ENCODE data around the gene RETREG3.

RETREG3 gene

DNA sequence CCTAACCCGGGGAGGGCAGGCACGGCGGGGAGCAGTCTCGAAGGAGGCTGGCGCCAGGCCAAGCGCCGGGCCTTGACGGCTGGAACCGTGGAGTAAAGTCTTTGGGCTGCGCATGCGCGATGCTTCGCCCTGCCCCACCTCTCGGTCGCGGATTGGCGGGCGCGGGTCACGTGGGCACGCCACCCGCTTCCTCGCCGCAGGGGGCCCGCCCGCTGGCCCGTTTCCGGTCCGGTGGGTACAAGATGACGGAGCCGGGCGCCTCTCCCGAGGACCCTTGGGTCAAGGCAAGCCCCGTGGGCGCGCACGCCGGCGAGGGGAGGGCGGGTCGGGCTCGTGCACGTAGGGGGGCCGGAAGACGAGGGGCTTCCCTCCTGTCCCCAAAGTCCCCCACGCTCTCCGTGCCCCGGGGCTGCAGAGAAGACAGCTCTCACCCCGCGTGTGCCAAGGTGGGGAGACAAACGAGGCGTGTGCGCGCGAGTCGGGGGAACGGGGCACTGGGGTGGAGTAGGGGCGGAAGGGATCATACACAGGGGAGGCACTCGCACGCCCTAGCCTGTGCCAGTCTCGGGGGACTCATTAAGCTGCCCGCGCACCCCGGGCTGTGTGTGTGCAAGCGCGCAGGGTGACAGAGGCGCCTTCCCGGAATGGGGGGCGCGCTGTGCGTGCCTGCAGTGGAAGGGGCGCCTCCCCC is 42.1 kb downstream of the RETREG3 start, which contains the start of gene MLX:
Gene MLX (plus strand): TSS at position 218 of the 691 bp plus-strand sequence. CDS start 25 bp downstream, at position 243.
- Histone ChIP-seq H3K4me3 (ENCODE audit: insufficient read depth, low read length, poor library complexity, severe bottlenecking) (peak within 1 kb of the TSS; percentile 79), H3K36me3 (ENCODE audit: low read length) (peaks cover 7% of the 10 kb centered on the region; the same call in 1 of the 2 replicates), H3K9me3 (ENCODE audit: insufficient read depth, low read length) (no peaks in the 10 kb centered on the region), H3K27me3 (ENCODE audit: low read length) (no peaks in the 10 kb centered on the region), H4K20me1 (ENCODE audit: low read depth, low read length) (no peaks in the 10 kb centered on the region), H3F3A (ENCODE audit: insufficient read depth) (0 out of 2 replicates have a peak, but pooled peaks cover 5% of the 10 kb centered on the region), H3K9me2 (replicated peaks; ENCODE audit: insufficient read depth, low read length) (no peaks in the 10 kb centered on the region), H2AFZ (ENCODE audit: low read depth, low read length, severe bottlenecking) (no peak within 1 kb of the TSS), H3K4me2 (ENCODE audit: low read depth, low read length, poor library complexity, severe bottlenecking) (peak within 1 kb of the TSS; percentile 86), H3K9ac (ENCODE audit: low read length) (peak within 1 kb of the TSS; percentile 78), H3K27ac (ENCODE audit: low read depth, low read length) (peak within 1 kb of the TSS; percentile 69), H3K79me2 (ENCODE audit: insufficient read depth, low read length) (peaks cover 35% of the 10 kb centered on the region)
- TF ChIP-seq EZH2phosphoT487 (conservative IDR thresholded peaks at IDR 0.05; ENCODE audit: low read length): no peak
- TF ChIP-seq, protein P1, sequence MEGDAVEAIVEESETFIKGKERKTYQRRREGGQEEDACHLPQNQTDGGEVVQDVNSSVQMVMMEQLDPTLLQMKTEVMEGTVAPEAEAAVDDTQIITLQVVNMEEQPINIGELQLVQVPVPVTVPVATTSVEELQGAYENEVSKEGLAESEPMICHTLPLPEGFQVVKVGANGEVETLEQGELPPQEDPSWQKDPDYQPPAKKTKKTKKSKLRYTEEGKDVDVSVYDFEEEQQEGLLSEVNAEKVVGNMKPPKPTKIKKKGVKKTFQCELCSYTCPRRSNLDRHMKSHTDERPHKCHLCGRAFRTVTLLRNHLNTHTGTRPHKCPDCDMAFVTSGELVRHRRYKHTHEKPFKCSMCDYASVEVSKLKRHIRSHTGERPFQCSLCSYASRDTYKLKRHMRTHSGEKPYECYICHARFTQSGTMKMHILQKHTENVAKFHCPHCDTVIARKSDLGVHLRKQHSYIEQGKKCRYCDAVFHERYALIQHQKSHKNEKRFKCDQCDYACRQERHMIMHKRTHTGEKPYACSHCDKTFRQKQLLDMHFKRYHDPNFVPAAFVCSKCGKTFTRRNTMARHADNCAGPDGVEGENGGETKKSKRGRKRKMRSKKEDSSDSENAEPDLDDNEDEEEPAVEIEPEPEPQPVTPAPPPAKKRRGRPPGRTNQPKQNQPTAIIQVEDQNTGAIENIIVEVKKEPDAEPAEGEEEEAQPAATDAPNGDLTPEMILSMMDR (IDR thresholded peaks at IDR 0.05; ENCODE audit: insufficient read depth, low read length, poor library complexity, severe bottlenecking): no peak

DNA sequence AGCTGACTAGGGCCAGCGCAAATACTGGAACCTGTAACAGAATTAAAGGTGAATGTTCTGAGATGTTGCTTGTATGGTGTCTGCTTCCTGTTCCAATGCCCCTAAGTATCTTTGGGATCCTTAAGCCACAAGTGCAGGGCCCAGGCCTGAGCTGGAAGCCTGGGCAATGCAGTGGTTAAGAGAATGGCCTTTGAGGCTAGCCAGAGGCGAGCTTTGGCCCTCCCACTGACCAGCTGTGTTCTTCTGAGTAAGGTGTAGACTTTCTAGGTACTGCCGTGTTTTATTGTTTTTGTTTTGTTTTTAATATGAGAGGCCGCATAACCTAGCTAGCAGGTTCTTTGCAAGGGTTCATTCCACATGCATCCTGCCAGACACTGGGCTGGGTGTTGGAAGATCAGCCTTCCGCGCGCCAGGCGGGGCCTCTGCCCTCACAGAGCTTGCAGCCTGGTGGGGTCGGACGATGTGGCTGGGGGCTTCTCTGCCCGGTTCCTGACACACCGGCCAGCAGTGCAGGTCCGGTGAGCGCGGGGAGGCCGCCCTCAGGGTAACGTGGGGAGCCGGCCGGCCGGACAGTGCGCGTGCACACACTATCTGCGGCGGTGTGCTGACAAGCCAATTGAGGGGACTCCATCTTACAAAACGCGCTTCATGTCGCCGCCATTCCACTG is 42.8 kb downstream of the RETREG3 start:
- peak overlapping the region; percentile 79 for H3K4me3 ChIP-seq (ENCODE audit: insufficient read depth, low read length, poor library complexity, severe bottlenecking)
- H4K20me1 ChIP-seq (ENCODE audit: low read depth, low read length): no peaks in the 10 kb centered on the region
- peak overlapping the region; percentile 86 for H3K4me2 ChIP-seq (ENCODE audit: low read depth, low read length, poor library complexity, severe bottlenecking)
- H3K9ac ChIP-seq (ENCODE audit: low read length): peak overlapping the region; percentile 78
- H3K27me3 ChIP-seq (ENCODE audit: low read length): no peaks in the 10 kb centered on the region
- TF ChIP-seq EZH2phosphoT487 (conservative IDR thresholded peaks at IDR 0.05; ENCODE audit: low read length): no peak
- TF ChIP-seq, protein P1 (IDR thresholded peaks at IDR 0.05; ENCODE audit: insufficient read depth, low read length, poor library complexity, severe bottlenecking): no peak
- 0 out of 2 replicates have a peak, but pooled peaks cover under 1% of the 10 kb centered on the region for H3K36me3 ChIP-seq (ENCODE audit: low read length)
- H3K9me3 ChIP-seq (ENCODE audit: insufficient read depth, low read length): no peaks in the 10 kb centered on the region
- peaks cover 40% of the 10 kb centered on the region for H3K79me2 ChIP-seq (ENCODE audit: insufficient read depth, low read length)
- H3K9me2 ChIP-seq (replicated peaks; ENCODE audit: insufficient read depth, low read length): no peaks in the 10 kb centered on the region
- H2AFZ ChIP-seq (ENCODE audit: low read depth, low read length, severe bottlenecking): no peak overlapping the region
- H3K27ac ChIP-seq (ENCODE audit: low read depth, low read length): peak overlapping the region; percentile 25
- 0 out of 2 replicates have a peak, but pooled peaks cover 5% of the 10 kb centered on the region for H3F3A ChIP-seq (ENCODE audit: insufficient read depth)

DNA sequence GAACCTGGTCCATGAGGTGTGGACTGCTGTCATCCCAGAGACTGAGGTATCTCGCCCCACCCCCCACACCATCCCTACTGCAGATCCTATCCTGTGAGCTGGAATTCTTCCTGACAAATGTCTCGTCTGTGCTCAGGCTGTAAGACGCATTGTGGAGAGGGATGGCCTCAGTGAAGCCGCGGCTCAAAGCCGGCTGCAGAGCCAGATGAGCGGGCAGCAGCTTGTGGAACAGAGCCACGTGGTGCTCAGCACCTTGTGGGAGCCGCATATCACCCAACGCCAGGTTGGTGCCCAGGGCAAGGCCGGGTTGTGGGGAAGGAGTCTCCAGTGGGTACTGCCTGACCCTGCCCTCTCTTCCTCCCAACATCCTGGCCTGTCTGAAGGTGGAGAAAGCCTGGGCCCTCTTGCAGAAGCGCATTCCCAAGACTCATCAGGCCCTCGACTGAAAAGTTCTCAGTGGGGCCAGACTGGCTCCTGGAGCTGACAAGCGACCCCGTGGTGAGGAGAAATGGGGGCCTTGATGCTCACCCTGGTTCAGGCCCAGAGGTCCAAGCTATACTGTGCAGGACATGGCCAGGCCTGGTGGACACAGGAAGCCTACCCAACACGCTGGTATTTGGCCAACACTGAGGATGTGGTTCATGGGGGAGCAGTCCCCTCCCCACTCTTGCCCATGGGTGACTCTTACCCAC is 43.5 kb downstream of the RETREG3 start:
- no peak overlapping the region for H3K9ac ChIP-seq (ENCODE audit: low read length)
- H3K27ac ChIP-seq (ENCODE audit: low read depth, low read length): peak overlapping the region; percentile 25; the same call in 1 of the 2 replicates
- no peak overlapping the region for H3K4me2 ChIP-seq (ENCODE audit: low read depth, low read length, poor library complexity, severe bottlenecking)
- no peak overlapping the region for H2AFZ ChIP-seq (ENCODE audit: low read depth, low read length, severe bottlenecking)
- no peaks in the 10 kb centered on the region for H3K9me2 ChIP-seq (replicated peaks; ENCODE audit: insufficient read depth, low read length)
- peaks cover 5% of the 10 kb centered on the region; the same call in 1 of the 2 replicates for H3F3A ChIP-seq (ENCODE audit: insufficient read depth)
- TF ChIP-seq, protein P1 (IDR thresholded peaks at IDR 0.05; ENCODE audit: insufficient read depth, low read length, poor library complexity, severe bottlenecking): no peak
- no peak for TF ChIP-seq EZH2phosphoT487 (conservative IDR thresholded peaks at IDR 0.05; ENCODE audit: low read length)
- no peaks in the 10 kb centered on the region for H3K9me3 ChIP-seq (ENCODE audit: insufficient read depth, low read length)
- peaks cover 41% of the 10 kb centered on the region for H3K79me2 ChIP-seq (ENCODE audit: insufficient read depth, low read length)
- H3K27me3 ChIP-seq (ENCODE audit: low read length): no peaks in the 10 kb centered on the region
- no peaks in the 10 kb centered on the region for H3K36me3 ChIP-seq (ENCODE audit: low read length)
- H4K20me1 ChIP-seq (ENCODE audit: low read depth, low read length): no peaks in the 10 kb centered on the region
- no peak overlapping the region for H3K4me3 ChIP-seq (ENCODE audit: insufficient read depth, low read length, poor library complexity, severe bottlenecking)

Measured in SU-DHL-6 (cell line).